SK-N-SH (cell line): Measurements from ENCODE around the gene ARHGEF17. TPM values are rescaled to one million over a fixed set of nuclear protein-coding genes. Genes with fewer than 3 reads are reported as not detected.

Experiments used
- CTCF ChIA-PET: fragments of 300-600, 350-600 bp; formaldehyde crosslinking; extraction: SDS; loops from one replicate; lab custom pipeline; 2021; lab: Yijun Ruan, JAX
- POLR2A ChIA-PET: fragments of 350-600 bp; sonication (Branson Sonifier 250); formaldehyde crosslinking; extraction: SDS; loops from one replicate; lab custom pipeline; 2020; ENCODE audit warnings: antibody characterized with exemption, inconsistent platforms; lab: Yijun Ruan, JAX
- DNase-seq: peaks from one replicate; pipeline ENCODE4 v3.0.0; 2012
- H2AFZ ChIP-seq: fragments of 200-600 bp; sonication (generic); 2 replicates; pipeline ENCODE4 v1.8.1; 2016; ENCODE audit warnings: antibody characterized with exemption, mild to moderate bottlenecking, low read depth
- H3F3A ChIP-seq: fragments of 200-600 bp; sonication (generic); replicated peaks from 2 replicates; pipeline ENCODE3; 2016; ENCODE audit warnings: antibody characterized with exemption, mild to moderate bottlenecking; ENCODE audit not compliant: insufficient read depth
- H3K27ac ChIP-seq, 2 experiments: fragments of 200-500 bp in 1 of 2; fragments of 200-600 bp in 1 of 2; sonication (Bioruptor generic) in 1 of 2; sonication (generic), shearing (Covaris generic) in 1 of 2; 2 replicates each; pipeline versions ENCODE4 v1.5.1 to v1.6.1; 2014 to 2016; ENCODE audit warnings: low read depth in 2 of 2, inconsistent platforms in 1 of 2, low read length in 1 of 2, mild to moderate bottlenecking in 1 of 2, mixed read lengths in 1 of 2
- H3K27me3 ChIP-seq: fragments of 200-600 bp; sonication (generic), shearing (Covaris generic); 2 replicates; pipeline ENCODE4 v1.6.1; 2016; ENCODE audit warnings: mixed run types; ENCODE audit not compliant: insufficient read depth
- H3K36me3 ChIP-seq, 2 experiments: fragments of 200-500 bp in 1 of 2; fragments of 200-600 bp in 1 of 2; sonication (Bioruptor generic) in 1 of 2; sonication (generic) in 1 of 2; replicated peaks in 1 of 2; 2 replicates each; pipeline versions ENCODE3 to v1.5.1; 2014 to 2016; ENCODE audit warnings: low read length in 1 of 2, mild to moderate bottlenecking in 1 of 2; ENCODE audit not compliant: insufficient read depth in 2 of 2, control insufficient read depth in 1 of 2
- H3K4me1 ChIP-seq, 2 experiments: fragments of 200-500 bp in 1 of 2; fragments of 200-600 bp in 1 of 2; sonication (Bioruptor generic) in 1 of 2; sonication (generic), shearing (Covaris generic) in 1 of 2; 2 replicates each; pipeline versions ENCODE4 v1.5.1 to v1.6.1; 2014 to 2016; ENCODE audit warnings: low read depth in 1 of 2, low read length in 1 of 2, mixed run types in 1 of 2; ENCODE audit not compliant: insufficient read depth in 2 of 2, control insufficient read depth in 1 of 2
- H3K4me2 ChIP-seq: fragments of 200-600 bp; sonication (generic), shearing (Covaris generic); 2 replicates; pipeline ENCODE4 v1.6.1; 2017; ENCODE audit warnings: mixed run types
- H3K4me3 ChIP-seq, 2 experiments: fragments of 200-500 bp in 1 of 2; fragments of 200-600 bp in 1 of 2; sonication (Bioruptor generic) in 1 of 2; sonication (generic), shearing (Covaris generic) in 1 of 2; 2 replicates each; pipeline versions ENCODE4 v1.5.1 to v1.8.1; 2014 to 2016; ENCODE audit warnings: low read depth in 2 of 2, inconsistent platforms in 1 of 2, low read length in 1 of 2, mild to moderate bottlenecking in 1 of 2, mixed read lengths in 1 of 2, moderate library complexity in 1 of 2
- H3K79me2 ChIP-seq: fragments of 200-600 bp; sonication (generic); 2 replicates; pipeline ENCODE4 v1.8.1; 2017; ENCODE audit warnings: mild to moderate bottlenecking; ENCODE audit not compliant: insufficient read depth
- H3K9ac ChIP-seq: fragments of 200-600 bp; sonication (generic); 2 replicates; pipeline ENCODE4 v1.6.1; 2017; ENCODE audit warnings: mixed run types
- H3K9me2 ChIP-seq: fragments of 200-600 bp; sonication (generic); 2 replicates; pipeline ENCODE4 v1.6.1; 2017; ENCODE audit warnings: mixed run types
- H3K9me3 ChIP-seq: fragments of 200-600 bp; sonication (generic); 2 replicates; pipeline ENCODE4 v1.6.1; 2017; ENCODE audit warnings: mixed run types, mild to moderate bottlenecking, moderate library complexity
- H4K20me1 ChIP-seq: fragments of 200-600 bp; sonication (generic); 2 replicates; pipeline ENCODE4 v1.6.1; 2017; ENCODE audit warnings: mild to moderate bottlenecking, mixed run types; ENCODE audit not compliant: insufficient read depth
- ELF1 ChIP-seq: IDR thresholded peaks from 2 replicates; pipeline ENCODE4 v1.4.0; 2012
- FOXM1 ChIP-seq: IDR thresholded peaks from 2 replicates; pipeline ENCODE4 v1.4.0; 2012; ENCODE audit warnings: low read depth, mild to moderate bottlenecking
- GABPA ChIP-seq: IDR thresholded peaks from 2 replicates; pipeline ENCODE4 v1.4.0; 2012; ENCODE audit warnings: low read depth, mild to moderate bottlenecking
- MEF2A ChIP-seq: IDR thresholded peaks from 2 replicates; pipeline ENCODE4 v1.4.0; 2012; ENCODE audit warnings: low read depth, borderline replicate concordance
- NFIC ChIP-seq: IDR thresholded peaks from 2 replicates; pipeline ENCODE4 v1.4.0; 2012; ENCODE audit warnings: borderline replicate concordance
- RAD21 ChIP-seq: IDR thresholded peaks from 2 replicates; pipeline ENCODE4 v1.6.1; 2012; ENCODE audit warnings: mild to moderate bottlenecking, low read length
- SIN3A ChIP-seq: IDR thresholded peaks from 2 replicates; pipeline ENCODE4 v1.6.1; 2012; ENCODE audit warnings: low read depth, mild to moderate bottlenecking, low read length, moderate library complexity, borderline replicate concordance
- TCF12 ChIP-seq: IDR thresholded peaks from 2 replicates; pipeline ENCODE4 v1.4.0; 2012
- TEAD4 ChIP-seq: IDR thresholded peaks from 2 replicates; pipeline ENCODE4 v1.4.0; 2012; ENCODE audit warnings: mild to moderate bottlenecking, borderline replicate concordance; ENCODE audit not compliant: insufficient read depth
- WGBS: methylation state at CpG from one replicate; pipeline ENCODE4 v1.1.6; 2017; ENCODE audit warnings: low lambda C conversion rate; 5-methylcytosine and 5-hydroxymethylcytosine counted together
- polyA plus RNA-seq, 3 experiments: library from polyadenylated mRNA; depleted of rRNA; stranded (reverse); fragments of >200 nt; gene quantifications; 2 replicates each; pipeline ENCODE4 v1.2.3, GENCODE V29; 2012
- TF ChIP-seq, protein P1 (sequence below): fragments of 200-600 bp; sonication (generic); IDR thresholded peaks from 2 replicates; pipeline ENCODE4 v1.6.1; 2017; ENCODE audit warnings: antibody characterized with exemption, mild to moderate bottlenecking, moderate library complexity
- TF ChIP-seq, protein P2 (sequence below): fragments of 150-350 bp; IDR thresholded peaks from 2 replicates; pipeline ENCODE4 v1.6.1; 2016; ENCODE audit warnings: mild to moderate bottlenecking, low read depth, low read length
- TF ChIP-seq, protein P3 (sequence below): IDR thresholded peaks from 2 replicates; pipeline ENCODE4; 2012
- TF ChIP-seq, protein P4 (sequence below): IDR thresholded peaks from 2 replicates; pipeline ENCODE4 v1.4.0; 2012; ENCODE audit warnings: low read depth
- TF ChIP-seq, protein P5 (sequence below): fragments of 150-350 bp; IDR thresholded peaks from 2 replicates; pipeline ENCODE4 v1.6.1; 2017; ENCODE audit warnings: antibody characterized with exemption, low read length, low read depth, borderline replicate concordance
- TF ChIP-seq, protein P6 (sequence below): IDR thresholded peaks from 2 replicates; pipeline ENCODE4 v1.4.0; 2012; ENCODE audit warnings: low read depth, borderline replicate concordance

ARHGEF17 gene
- polyA plus RNA-seq, 1 of the 3 experiments (the other 2 are of a cell fraction): 45.9 TPM

DNA sequence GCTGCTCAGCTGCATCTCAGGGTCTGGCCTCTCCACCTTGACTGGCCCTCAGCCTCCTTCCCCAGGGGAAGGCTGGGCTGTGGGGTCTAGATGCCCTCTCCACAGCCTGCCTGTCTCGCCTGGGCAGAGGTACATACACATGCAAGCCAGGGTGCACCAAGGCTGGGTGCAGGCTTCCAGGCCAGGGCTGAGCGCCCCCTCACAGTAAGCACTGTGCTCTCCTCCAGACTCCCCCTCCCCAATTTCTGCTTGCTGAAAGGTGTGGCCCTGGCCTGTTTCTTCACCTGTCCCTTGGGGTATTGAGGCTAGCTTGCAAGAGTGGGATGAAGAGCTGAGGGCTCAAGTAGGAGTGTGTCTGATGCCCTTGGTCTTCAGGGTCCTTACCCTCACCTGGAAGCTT is 90.6 kb downstream of the ARHGEF17 start:
- TF ChIP-seq RAD21 (no peak), GABPA (no peak), ELF1 (no peak), TCF12 (no peak)
- TF ChIP-seq, protein P1, sequence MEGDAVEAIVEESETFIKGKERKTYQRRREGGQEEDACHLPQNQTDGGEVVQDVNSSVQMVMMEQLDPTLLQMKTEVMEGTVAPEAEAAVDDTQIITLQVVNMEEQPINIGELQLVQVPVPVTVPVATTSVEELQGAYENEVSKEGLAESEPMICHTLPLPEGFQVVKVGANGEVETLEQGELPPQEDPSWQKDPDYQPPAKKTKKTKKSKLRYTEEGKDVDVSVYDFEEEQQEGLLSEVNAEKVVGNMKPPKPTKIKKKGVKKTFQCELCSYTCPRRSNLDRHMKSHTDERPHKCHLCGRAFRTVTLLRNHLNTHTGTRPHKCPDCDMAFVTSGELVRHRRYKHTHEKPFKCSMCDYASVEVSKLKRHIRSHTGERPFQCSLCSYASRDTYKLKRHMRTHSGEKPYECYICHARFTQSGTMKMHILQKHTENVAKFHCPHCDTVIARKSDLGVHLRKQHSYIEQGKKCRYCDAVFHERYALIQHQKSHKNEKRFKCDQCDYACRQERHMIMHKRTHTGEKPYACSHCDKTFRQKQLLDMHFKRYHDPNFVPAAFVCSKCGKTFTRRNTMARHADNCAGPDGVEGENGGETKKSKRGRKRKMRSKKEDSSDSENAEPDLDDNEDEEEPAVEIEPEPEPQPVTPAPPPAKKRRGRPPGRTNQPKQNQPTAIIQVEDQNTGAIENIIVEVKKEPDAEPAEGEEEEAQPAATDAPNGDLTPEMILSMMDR: no peak
- H3K9ac ChIP-seq: no peak overlapping the region
- no peak overlapping the region for H3K27ac ChIP-seq
- no peak overlapping the region for H2AFZ ChIP-seq
- no peak overlapping the region for H3K4me3 ChIP-seq
- H4K20me1 ChIP-seq: no peaks in the 10 kb centered on the region
- H3K36me3 ChIP-seq: peaks cover 6 to 10% of the 10 kb centered on the region in 2 experiments
- WGBS: 100% methylated on average over 1 of the region's 2 CpGs
- H3K4me1 ChIP-seq: no peaks in the 10 kb centered on the region; a peak in 1 of 4 replicates
- no peaks in the 10 kb centered on the region for H3K9me3 ChIP-seq
- no peaks in the 10 kb centered on the region for H3K79me2 ChIP-seq
- POLR2A ChIA-PET: no interaction called here
- no peak overlapping the region for H3K4me2 ChIP-seq
- no peak for DNase-seq
- CTCF ChIA-PET: interaction anchor here (0.6 to 10.2 kb wide), 6 partner anchors 49 to 263 kb away, joined by 3 to 122 read pairs (median 10); no protein-coding TSS in a partner anchor
- H3K27me3 ChIP-seq: no peaks in the 10 kb centered on the region
- no peaks in the 10 kb centered on the region for H3K9me2 ChIP-seq
- H3F3A ChIP-seq: peaks cover 9% of the 10 kb centered on the region

DNA sequence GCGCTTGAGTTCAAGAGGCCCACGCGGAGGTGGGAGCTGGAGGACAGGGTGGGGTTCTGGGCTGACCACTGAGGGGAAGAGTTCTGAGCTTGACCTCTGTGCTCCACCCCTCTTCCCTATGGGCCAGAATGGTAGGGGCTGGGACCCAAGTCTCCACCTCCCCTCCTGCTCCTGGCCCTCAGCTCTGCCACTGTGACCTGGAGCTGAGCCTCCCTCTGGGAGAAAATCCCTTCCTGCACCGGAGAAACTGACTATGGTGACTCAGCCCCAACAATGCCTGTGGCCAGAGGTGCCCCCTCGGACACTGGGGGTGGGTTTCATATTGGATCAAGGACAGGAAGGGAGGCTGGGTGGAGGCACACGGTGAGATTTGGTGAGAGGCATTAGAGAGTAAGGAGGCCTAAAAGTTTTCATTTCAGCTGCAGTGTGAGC is 91.1 kb downstream of the ARHGEF17 start:
- Histone ChIP-seq H3K4me1 (no peaks in the 10 kb centered on the region; a peak in 1 of 4 replicates), H3K9me3 (no peaks in the 10 kb centered on the region), H3K4me3 (no peak overlapping the region), H3F3A (peaks cover 9% of the 10 kb centered on the region), H3K36me3 (peaks cover 6 to 10% of the 10 kb centered on the region in 2 experiments), H3K27me3 (no peaks in the 10 kb centered on the region), H3K79me2 (no peaks in the 10 kb centered on the region), H2AFZ (no peak overlapping the region), H3K27ac (no peak overlapping the region), H3K9ac (no peak overlapping the region), H3K4me2 (no peak overlapping the region), H3K9me2 (no peaks in the 10 kb centered on the region), H4K20me1 (no peaks in the 10 kb centered on the region)
- DNase-seq: no peak
- WGBS: 86% methylated on average over 6 of the region's 6 CpGs
- CTCF ChIA-PET: interaction anchor here (0.6 to 10.2 kb wide), 7 partner anchors 13 to 262 kb away, joined by 3 to 122 read pairs (median 4); no protein-coding TSS in a partner anchor
- TF ChIP-seq RAD21: no peak
- POLR2A ChIA-PET: no interaction called here

DNA sequence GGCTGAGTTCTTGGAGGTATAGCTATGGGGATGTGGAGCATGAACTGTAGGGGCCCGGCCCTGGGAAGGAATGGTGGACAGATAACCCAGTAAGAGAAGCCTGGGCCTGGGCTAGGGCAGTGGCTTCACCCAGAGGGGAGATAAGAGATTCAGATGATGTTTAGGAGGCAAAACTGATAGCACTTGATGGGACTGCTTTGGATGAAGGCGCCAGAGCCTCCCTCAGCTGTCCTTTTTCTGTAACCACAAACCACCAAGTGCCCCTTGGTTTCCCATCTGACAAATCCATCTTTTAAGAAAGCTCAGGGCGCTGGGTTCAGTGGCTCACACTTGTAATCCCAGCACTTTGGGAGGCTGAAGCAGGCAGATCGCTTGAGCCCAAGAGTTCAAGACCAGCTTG is 91.6 kb downstream of the ARHGEF17 start:
- CTCF ChIA-PET: interaction anchor here (0.6 to 10.2 kb wide), 7 partner anchors 12 to 262 kb away, joined by 3 to 122 read pairs (median 4); no protein-coding TSS in a partner anchor
- Histone ChIP-seq H2AFZ (no peak overlapping the region), H3K4me1 (no peaks in the 10 kb centered on the region), H3K27ac (no peak overlapping the region), H3K36me3 (peaks cover 6 to 12% of the 10 kb centered on the region in 2 experiments), H3K9ac (no peak overlapping the region), H3K9me2 (no peaks in the 10 kb centered on the region), H3K4me2 (no peak overlapping the region), H3K9me3 (no peaks in the 10 kb centered on the region), H3F3A (peaks cover 9% of the 10 kb centered on the region), H3K79me2 (no peaks in the 10 kb centered on the region), H4K20me1 (no peaks in the 10 kb centered on the region), H3K4me3 (no peak overlapping the region), H3K27me3 (no peaks in the 10 kb centered on the region)
- POLR2A ChIA-PET: no interaction called here
- DNase-seq: no peak
- 93% methylated on average over 4 of the region's 4 CpGs for WGBS
- TF ChIP-seq, protein P2, sequence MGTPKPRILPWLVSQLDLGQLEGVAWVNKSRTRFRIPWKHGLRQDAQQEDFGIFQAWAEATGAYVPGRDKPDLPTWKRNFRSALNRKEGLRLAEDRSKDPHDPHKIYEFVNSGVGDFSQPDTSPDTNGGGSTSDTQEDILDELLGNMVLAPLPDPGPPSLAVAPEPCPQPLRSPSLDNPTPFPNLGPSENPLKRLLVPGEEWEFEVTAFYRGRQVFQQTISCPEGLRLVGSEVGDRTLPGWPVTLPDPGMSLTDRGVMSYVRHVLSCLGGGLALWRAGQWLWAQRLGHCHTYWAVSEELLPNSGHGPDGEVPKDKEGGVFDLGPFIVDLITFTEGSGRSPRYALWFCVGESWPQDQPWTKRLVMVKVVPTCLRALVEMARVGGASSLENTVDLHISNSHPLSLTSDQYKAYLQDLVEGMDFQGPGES: no peak
- TF ChIP-seq TCF12: no peak
- TF ChIP-seq SIN3A: no peak
- TF ChIP-seq NFIC: no peak
- TF ChIP-seq, protein P3, sequence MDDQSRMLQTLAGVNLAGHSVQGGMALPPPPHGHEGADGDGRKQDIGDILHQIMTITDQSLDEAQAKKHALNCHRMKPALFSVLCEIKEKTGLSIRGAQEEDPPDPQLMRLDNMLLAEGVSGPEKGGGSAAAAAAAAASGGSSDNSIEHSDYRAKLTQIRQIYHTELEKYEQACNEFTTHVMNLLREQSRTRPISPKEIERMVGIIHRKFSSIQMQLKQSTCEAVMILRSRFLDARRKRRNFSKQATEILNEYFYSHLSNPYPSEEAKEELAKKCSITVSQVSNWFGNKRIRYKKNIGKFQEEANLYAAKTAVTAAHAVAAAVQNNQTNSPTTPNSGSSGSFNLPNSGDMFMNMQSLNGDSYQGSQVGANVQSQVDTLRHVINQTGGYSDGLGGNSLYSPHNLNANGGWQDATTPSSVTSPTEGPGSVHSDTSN: no peak
- TF ChIP-seq TEAD4: no peak
- TF ChIP-seq FOXM1: no peak
- TF ChIP-seq, protein P4, sequence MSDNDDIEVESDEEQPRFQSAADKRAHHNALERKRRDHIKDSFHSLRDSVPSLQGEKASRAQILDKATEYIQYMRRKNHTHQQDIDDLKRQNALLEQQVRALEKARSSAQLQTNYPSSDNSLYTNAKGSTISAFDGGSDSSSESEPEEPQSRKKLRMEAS: no peak
- no peak for TF ChIP-seq MEF2A
- TF ChIP-seq, protein P5, sequence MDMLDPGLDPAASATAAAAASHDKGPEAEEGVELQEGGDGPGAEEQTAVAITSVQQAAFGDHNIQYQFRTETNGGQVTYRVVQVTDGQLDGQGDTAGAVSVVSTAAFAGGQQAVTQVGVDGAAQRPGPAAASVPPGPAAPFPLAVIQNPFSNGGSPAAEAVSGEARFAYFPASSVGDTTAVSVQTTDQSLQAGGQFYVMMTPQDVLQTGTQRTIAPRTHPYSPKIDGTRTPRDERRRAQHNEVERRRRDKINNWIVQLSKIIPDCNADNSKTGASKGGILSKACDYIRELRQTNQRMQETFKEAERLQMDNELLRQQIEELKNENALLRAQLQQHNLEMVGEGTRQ: no peak
- TF ChIP-seq, protein P6, sequence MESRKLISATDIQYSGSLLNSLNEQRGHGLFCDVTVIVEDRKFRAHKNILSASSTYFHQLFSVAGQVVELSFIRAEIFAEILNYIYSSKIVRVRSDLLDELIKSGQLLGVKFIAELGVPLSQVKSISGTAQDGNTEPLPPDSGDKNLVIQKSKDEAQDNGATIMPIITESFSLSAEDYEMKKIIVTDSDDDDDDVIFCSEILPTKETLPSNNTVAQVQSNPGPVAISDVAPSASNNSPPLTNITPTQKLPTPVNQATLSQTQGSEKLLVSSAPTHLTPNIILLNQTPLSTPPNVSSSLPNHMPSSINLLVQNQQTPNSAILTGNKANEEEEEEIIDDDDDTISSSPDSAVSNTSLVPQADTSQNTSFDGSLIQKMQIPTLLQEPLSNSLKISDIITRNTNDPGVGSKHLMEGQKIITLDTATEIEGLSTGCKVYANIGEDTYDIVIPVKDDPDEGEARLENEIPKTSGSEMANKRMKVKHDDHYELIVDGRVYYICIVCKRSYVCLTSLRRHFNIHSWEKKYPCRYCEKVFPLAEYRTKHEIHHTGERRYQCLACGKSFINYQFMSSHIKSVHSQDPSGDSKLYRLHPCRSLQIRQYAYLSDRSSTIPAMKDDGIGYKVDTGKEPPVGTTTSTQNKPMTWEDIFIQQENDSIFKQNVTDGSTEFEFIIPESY: no peak
